HEK293T (cell line): ENCODE measurements around the gene RET.

Experiments
- ARNT ChIP-seq: fragments of 450-650 bp; IDR thresholded peaks from 2 replicates; pipeline ENCODE4 v1.6.1; 2017; ENCODE audit warnings: mild to moderate bottlenecking
- BHLHE40 ChIP-seq: fragments of 450-650 bp; IDR thresholded peaks from 2 replicates; pipeline ENCODE4 v1.6.1; 2016; ENCODE audit warnings: mild to moderate bottlenecking, moderate library complexity, borderline replicate concordance
- CTBP1 ChIP-seq: fragments of 450-650 bp; IDR thresholded peaks from 2 replicates; pipeline ENCODE4 v1.6.1; 2016; ENCODE audit warnings: borderline replicate concordance
- ELF4 ChIP-seq: fragments of 450-650 bp; IDR thresholded peaks from 2 replicates; pipeline ENCODE4 v1.6.1; 2017; ENCODE audit warnings: antibody characterized with exemption
- FOXK2 ChIP-seq: fragments of 450-650 bp; IDR thresholded peaks from 2 replicates; pipeline ENCODE4 v1.6.1; 2016; ENCODE audit warnings: mild to moderate bottlenecking
- FOXM1 ChIP-seq: fragments of 450-650 bp; IDR thresholded peaks from 2 replicates; pipeline ENCODE4 v1.6.1; 2017; ENCODE audit warnings: mild to moderate bottlenecking, borderline replicate concordance
- SP1 ChIP-seq: fragments of 450-650 bp; IDR thresholded peaks from 2 replicates; pipeline ENCODE4 v1.6.1; 2017
- SUZ12 ChIP-seq: fragments of 450-650 bp; IDR thresholded peaks from 2 replicates; pipeline ENCODE4 v1.6.1; 2016; ENCODE audit warnings: mild to moderate bottlenecking
- TARDBP ChIP-seq: fragments of 450-650 bp; IDR thresholded peaks from 2 replicates; pipeline ENCODE4 v1.6.1; 2016
- ZNF384 ChIP-seq: fragments of 450-650 bp; IDR thresholded peaks from 2 replicates; pipeline ENCODE4 v1.6.1; 2016
- TF ChIP-seq, protein P1 (sequence below): fragments of 450-650 bp; IDR thresholded peaks from 2 replicates; pipeline ENCODE4 v1.6.1; 2016

DNA sequence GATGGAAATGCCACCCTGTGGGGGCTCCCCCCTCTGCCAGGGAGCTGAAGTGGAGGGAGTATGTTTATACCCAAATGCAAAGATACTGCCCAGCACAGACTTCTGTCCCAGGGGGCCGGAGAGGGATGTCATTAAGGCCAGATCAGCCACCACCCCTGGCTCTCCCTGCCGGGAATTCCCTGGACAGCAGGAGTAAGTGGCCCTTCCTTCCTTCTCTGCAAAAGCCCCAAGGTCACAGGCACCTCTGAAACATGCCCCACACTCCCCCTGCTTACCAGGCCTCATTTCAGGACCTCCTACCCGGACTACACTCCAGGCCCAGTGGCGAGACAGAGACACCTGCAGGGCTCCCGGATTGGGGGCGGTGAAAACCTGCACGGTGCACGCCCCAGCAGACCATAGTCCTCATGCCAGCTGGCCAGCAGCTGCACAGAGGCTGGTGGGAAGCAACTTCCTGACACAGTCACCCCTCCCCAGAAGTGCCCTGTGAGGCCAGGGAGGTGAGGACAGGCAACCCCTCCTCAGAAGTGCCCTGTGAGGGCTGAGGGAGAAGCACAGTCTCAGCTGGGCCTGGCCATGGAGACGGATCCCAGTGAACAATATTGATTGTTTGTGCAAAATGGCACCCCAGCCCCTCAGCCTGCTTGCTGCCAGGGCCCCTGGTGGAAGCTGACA lies 33.0 kb upstream of the RET start:
- no peak for TF ChIP-seq BHLHE40
- no peak for TF ChIP-seq FOXK2
- TF ChIP-seq FOXM1: no peak
- no peak for TF ChIP-seq ELF4
- no peak for TF ChIP-seq ZNF384
- no peak for TF ChIP-seq TARDBP
- TF ChIP-seq SUZ12: no peak
- TF ChIP-seq, protein P1, sequence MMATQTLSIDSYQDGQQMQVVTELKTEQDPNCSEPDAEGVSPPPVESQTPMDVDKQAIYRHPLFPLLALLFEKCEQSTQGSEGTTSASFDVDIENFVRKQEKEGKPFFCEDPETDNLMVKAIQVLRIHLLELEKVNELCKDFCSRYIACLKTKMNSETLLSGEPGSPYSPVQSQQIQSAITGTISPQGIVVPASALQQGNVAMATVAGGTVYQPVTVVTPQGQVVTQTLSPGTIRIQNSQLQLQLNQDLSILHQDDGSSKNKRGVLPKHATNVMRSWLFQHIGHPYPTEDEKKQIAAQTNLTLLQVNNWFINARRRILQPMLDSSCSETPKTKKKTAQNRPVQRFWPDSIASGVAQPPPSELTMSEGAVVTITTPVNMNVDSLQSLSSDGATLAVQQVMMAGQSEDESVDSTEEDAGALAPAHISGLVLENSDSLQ: no peak
- TF ChIP-seq SP1: no peak
- no peak for TF ChIP-seq ARNT
- no peak for TF ChIP-seq CTBP1
